Astrocyte of the cerebellum (primary cell): ENCODE data around the gene EMILIN1.

Experiments
- DNase-seq: peaks from one replicate; pipeline ENCODE4 v3.0.0-alpha.2; 2011; ENCODE audit warnings: low read depth
- H3K4me3 ChIP-seq: 2 replicates; pipeline ENCODE4 v1.5.1; 2011; ENCODE audit warnings: mild to moderate bottlenecking, low read depth, low read length, moderate library complexity
- in situ Hi-C: cut with HindIII; loops from 2 replicates; pipeline ENCODE4 v1.10.0; 2017; ENCODE audit warnings: low sequenced_read_pairs
- TF ChIP-seq, protein P1 (sequence below): IDR thresholded peaks from 2 replicates; pipeline ENCODE4 v1.5.1; 2012; ENCODE audit warnings: low read length, low read depth, moderate library complexity, mild to moderate bottlenecking; ENCODE audit errors: missing control alignments

EMILIN1 gene

DNA sequence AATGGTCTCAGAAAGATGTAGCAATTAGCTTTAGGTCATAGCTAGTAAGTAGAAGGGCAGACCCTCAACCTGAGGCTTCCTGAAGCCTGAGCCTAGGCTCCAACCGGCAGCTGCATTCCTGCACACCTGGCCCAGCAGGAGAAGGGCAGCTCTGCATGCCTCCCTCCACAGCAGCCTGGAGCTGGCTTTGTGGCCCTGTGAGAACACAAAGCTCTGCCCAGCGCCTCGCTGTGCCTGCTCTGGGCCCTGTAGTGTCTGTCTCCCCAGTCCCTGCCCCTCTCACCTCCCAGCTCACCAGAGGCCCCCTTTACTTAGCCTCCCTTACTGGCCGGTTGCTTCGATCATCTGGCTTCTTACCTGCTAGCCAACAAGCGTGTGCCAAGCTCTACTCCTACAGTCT, 39.0 kb upstream of the EMILIN1 start:
- H3K4me3 ChIP-seq: no peak overlapping the region
- DNase-seq: no peak
- TF ChIP-seq, protein P1, sequence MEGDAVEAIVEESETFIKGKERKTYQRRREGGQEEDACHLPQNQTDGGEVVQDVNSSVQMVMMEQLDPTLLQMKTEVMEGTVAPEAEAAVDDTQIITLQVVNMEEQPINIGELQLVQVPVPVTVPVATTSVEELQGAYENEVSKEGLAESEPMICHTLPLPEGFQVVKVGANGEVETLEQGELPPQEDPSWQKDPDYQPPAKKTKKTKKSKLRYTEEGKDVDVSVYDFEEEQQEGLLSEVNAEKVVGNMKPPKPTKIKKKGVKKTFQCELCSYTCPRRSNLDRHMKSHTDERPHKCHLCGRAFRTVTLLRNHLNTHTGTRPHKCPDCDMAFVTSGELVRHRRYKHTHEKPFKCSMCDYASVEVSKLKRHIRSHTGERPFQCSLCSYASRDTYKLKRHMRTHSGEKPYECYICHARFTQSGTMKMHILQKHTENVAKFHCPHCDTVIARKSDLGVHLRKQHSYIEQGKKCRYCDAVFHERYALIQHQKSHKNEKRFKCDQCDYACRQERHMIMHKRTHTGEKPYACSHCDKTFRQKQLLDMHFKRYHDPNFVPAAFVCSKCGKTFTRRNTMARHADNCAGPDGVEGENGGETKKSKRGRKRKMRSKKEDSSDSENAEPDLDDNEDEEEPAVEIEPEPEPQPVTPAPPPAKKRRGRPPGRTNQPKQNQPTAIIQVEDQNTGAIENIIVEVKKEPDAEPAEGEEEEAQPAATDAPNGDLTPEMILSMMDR: no peak
- in situ Hi-C loops: no loop called here

- DNase-seq: no peak
- in situ Hi-C loops: no loop called here
- no peak overlapping the region for H3K4me3 ChIP-seq
- TF ChIP-seq, protein P1: no peak
Observed at GRCh38 chr2:27039871-27040270, 38.5 kb upstream of the EMILIN1 start.

DNA sequence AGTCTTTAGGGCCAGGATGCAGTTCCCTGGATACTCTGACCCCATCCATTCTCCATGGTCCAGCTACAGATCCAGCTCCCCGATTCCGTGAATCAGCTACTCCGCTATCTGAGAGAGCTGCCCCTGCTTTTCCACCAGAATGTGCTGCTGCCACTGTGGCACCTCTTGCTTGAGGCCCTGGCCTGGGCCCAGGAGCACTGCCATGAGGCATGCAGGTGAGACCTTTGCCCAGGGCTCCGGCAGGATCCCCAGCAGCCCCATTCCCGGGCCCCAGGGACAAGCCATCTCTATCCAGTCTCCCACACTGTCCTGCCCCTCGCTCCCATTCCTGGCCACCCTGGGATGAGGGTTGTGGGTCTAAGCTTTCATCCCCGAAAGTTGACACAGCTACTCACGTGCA, 38.1 kb upstream of the EMILIN1 start:
- H3K4me3 ChIP-seq: no peak overlapping the region
- in situ Hi-C loops: no loop called here
- DNase-seq: no peak
- TF ChIP-seq, protein P1: no peak

DNA sequence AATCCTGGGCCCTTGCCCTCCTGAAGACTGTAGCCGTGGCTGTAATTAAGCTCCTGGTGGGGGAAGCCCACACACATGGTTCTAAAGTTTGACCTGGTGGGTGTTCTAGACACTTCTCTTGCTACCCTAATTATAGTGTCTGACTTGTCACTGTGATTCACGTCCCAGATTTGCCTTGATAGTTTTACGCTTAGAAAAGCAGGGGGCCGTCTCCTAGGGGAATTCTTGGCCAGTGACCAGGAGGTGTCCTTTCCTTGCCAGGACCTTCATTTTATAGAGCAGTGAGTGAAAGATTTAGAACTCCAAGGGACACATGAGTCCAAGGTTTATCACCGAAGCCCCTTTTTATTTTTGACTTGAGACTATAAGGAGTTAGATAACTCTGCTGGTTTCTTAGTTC, 36.7 kb upstream of the EMILIN1 start:
- H3K4me3 ChIP-seq: no peak overlapping the region
- no peak for DNase-seq
- TF ChIP-seq, protein P1: no peak
- in situ Hi-C loops: no loop called here

GRCh38 chr2:27042159-27042661, 36.2 kb upstream of the EMILIN1 start:
- TF ChIP-seq, protein P1: no peak
- no peak for DNase-seq
- no peak overlapping the region for H3K4me3 ChIP-seq
- in situ Hi-C loops: no loop called here

- TF ChIP-seq, protein P1: no peak
- no peak for DNase-seq
- no peak overlapping the region for H3K4me3 ChIP-seq
- in situ Hi-C loops: no loop called here
Observed at GRCh38 chr2:27042985-27043634, 35.3 kb upstream of the EMILIN1 start.
